SK-N-MC (cell line): ENCODE data around the gene DAO.

ENCODE experiments used
- EZH2 ChIP-seq: fragments of 200-600 bp; sonication (generic); IDR thresholded peaks from one replicate; pipeline ENCODE4 v1.6.1; 2017; ENCODE audit warnings: antibody characterized with exemption
- FOXP2 ChIP-seq: optimal IDR thresholded peaks from 2 replicates; pipeline ENCODE3; 2011; ENCODE audit warnings: mild to moderate bottlenecking, moderate library complexity; ENCODE audit not compliant: insufficient read depth; ENCODE audit errors: extremely low read length, control extremely low read depth
- POLR2AphosphoS5 ChIP-seq: IDR thresholded peaks from 2 replicates; pipeline ENCODE4 v1.6.1; 2012; ENCODE audit warnings: mild to moderate bottlenecking, low read depth, low read length, borderline replicate concordance

DNA sequence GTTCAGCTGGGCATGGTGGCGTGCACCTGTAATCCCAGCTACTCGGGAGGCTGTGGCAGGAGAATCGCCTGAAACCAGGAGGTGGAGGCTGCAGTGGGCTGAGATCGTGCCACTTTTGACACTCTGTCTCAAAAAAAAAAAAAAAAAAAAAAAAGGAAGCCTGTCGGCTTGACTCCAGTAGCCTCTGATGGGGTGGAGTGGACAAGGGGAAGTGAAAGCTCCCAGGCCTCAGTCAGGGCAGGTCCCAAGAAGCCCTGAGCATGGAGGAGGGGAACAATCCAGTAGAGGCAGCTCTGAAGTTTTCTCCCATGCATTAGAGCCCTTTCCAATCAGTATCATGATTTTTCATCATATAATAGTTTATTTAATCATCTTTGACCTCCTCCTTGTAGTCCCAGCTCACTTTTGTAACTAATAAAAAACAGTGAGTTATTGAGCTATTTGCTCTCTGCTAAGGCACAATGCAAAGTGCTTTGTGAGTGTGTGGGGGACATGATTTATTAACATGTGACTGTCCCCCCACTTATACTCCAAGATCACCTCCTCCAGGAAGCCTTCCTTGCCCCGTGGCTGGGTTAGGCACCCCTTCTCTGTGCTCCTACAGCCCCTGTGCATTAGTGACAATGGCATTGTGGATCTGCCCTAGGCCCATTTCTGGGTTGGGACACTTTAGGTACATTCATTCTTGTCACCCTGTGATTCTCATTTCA is 17.9 kb upstream of the DAO start:
- no peak for TF ChIP-seq EZH2
- no peak for TF ChIP-seq POLR2AphosphoS5
- TF ChIP-seq FOXP2, result no peak
